ENCODE measurements around the gene CFC1.
"Not testable (repeated sequence)": the region's sequence is repeated elsewhere in the genome, so short reads cannot be mapped to it uniquely, and the experiment has no call there.

CFC1 gene

GRCh38 chr2:130599393-130599792, at the start of gene CFC1:
Gene CFC1, minus strand, starts transcription at chr2:130599575. Its CDS starts 288 bp downstream, at chr2:130599287.
- not testable (repeated sequence) for DNase-seq

GRCh38 chr2:130641688-130642087, 42.3 kb upstream of the CFC1 start:
- DNase-seq: not testable (repeated sequence)

DNA sequence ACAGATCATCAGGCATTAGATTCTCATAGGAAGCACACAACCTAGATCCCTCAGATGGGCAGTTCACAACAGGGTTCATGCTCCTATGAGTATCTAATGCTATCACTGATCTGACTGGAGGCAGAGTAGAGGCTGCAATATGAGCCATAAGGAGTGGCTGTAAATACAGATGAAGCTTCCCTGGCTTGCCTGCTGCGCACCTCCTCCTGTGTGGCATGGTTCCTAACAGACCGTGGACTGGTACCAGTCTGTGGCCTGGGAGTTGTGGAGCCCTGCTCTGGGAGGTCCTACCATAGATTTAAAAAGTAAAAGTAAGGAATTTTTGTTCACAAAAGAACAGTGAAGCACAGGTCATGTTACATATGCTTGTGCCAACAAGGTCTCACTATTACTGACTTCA, 39.6 kb upstream of the CFC1 start:
- not testable (repeated sequence) for DNase-seq

DNA sequence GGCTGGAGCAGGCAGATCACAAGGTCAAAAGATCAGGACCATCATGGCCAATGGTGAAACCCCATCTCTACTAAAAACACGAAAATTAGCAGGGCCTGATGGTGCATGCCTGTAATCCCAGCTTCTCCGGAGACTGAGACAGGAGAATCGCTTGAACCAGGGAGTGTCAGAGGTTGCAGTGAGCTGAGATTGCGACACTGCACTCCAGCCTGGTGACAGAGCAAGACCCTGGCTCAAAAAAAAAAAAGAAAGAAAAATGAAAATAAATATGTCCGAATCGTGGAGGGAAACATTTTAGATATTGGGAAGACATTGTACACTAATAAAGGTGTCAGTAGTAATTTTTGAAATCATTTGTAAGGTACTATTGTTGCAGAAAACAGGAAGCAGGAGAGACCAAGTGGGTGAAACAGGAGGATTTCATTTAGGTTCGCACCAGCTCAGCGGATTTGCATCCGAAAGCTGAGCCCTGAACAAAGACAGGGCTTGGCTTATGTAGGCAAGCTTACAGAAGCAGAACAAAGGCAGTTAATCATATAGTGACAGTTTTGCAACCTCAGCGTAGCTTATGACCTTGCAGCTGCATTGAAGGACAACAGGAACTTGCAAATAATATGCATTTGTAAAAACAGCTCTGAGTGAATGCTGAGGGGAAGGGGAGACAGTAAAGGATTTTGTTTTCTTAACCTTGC, 29.6 kb upstream of the CFC1 start:
- DNase-seq: not testable (repeated sequence)

DNA sequence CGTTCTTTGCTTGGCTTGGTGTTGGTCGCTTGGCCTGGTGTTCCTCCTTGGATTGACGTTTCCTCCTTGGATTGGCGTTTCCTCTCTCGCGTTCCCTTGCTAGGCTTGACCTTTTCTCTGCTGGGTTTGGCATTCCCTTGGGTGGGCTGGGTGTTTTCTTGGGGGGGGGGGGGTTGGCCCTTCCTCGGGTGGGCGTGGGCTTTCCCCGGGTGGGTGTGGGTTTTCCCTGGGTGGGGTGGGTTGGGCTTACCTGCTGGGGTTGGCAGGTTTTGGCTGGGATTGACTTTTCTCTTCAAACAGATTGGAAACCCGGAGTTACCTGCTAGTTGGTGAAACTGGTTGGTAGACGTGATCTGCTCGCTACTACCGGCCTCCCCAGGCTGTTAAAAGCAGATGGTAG, 11.8 kb upstream of the CFC1 start, which contains the start of gene POTEJ:
Gene POTEJ, plus strand, starts transcription at position 301 of the 400 bp plus-strand sequence. Its CDS starts 93 bp downstream, at position 394.
- not testable (repeated sequence) for DNase-seq

DNA sequence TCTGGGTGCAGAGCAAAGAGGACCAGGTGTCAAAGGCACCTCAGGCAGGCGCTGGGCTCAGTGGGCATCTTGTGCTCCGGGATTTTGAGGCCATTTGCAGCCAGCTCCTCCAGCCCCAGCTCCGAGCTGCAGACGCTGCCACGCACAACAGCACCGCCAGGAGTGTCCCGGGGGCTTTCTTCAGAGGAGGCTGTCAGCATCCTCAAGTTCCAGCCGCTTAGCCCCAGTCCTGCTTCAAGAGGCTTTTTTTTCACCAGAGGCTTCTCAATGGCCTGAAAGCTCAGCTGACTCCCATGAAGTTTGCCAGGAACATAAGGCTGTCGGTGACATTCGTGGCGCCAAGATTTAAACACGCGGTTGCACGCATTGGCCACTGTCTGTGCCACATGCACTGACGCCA, 11.1 kb upstream of the CFC1 start:
- DNase-seq: not testable (repeated sequence)

- not testable (repeated sequence) for DNase-seq
These were observed 9.9 kb upstream of the CFC1 start for GRCh38 chr2:130609002-130609920.

- DNase-seq: not testable (repeated sequence)
These were observed 9.1 kb upstream of the CFC1 start for GRCh38 chr2:130608276-130609001.

GRCh38 chr2:130601648-130602302, 2.4 kb upstream of the CFC1 start:
- not testable (repeated sequence) for DNase-seq

- DNase-seq: not testable (repeated sequence)
These were observed 551 bp upstream of the CFC1 start for GRCh38 chr2:130599926-130600325.

DNA sequence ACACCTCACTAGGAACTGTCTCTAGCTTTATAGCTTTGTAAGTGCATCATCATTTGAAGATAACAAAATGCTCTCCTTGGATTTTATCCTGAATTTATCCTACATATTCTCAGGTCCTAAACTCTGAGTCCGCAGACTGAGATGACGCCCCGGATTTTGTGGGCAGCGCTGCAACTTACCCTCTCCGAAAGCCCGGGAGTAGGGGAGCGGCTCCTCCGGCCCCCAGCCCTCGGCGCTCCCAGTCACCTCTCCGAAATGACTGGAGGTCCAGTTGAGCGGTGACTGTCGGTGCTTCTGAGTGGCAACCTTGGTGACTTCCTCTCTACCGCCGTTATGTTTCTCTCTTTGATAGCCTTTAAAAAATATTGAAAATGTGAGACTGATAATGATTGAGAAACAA, 912 bp downstream of the CFC1 start:
- DNase-seq: not testable (repeated sequence)

DNA sequence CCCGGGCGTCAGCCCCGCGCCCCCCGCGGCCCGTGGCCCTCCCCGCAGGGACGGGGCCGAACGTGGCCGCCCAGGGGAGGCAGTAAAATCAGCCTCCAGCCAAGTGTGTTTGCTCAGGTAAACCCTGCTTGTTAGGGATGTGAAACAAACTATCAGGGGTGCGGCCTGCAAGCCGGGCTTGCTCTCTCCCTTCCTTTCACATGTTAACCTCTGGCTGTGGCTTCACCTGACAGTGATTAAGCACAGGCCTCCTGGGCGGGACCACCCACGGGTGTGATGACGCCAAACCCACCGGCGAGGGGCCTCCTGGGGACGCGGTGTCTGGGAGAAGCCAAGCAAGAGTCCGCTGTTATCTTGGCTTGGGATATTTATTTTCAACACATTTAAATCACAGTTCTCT, 1.4 kb downstream of the CFC1 start:
- DNase-seq: not testable (repeated sequence)

DNA sequence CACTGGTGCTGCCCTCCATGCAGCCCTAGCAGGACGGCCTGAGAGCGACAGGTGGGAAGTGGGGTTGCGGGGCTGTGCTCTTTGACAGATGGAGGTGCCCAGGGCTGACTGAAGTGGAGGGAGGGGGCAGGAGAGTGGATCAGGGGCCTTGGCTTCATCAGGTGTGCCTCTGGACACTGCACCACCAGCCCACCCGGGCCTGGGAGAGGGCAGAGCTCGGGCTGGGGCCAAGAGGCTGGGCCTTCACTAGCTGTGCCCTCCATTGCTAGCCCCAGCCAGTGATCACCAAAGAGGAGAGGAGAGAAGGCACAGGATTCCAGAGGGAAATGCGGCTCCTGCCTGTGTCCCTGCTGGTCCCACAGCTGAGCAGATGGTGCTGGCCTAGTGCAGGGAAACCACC, 2.6 kb downstream of the CFC1 start:
- DNase-seq: not testable (repeated sequence)

- DNase-seq: not testable (repeated sequence)
These were observed 5.4 kb downstream of the CFC1 start for GRCh38 chr2:130594011-130594410.

DNA sequence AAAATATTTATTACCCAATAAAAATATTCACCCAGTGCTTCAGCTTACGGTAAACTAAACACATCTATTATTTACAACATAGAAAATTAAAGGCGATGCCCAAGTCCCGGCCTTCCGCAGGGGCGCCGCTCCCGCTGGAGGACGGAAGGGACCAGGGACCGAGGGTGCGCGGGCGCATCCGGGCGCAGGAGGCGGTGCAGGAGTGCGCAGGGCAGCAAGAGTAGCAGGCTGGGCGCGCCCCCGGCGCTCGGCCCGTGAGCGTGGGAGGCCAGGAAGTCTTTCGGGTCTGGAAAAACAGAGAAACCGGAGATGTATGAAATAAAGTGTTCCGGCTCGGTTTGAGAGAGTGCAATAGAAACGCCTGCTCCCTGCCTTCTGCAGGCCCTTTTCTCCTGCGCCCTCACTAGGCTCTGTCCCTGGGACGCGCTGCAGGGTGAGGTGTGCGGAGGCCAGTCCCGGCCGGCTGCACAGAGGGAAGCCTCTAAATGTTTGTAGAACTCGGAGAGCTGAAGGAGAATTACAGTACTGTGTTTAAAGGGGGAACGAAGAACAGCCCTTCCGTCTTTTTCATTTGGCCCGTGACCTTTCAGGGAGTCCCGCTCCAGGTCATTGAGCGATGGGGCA, 6.5 kb downstream of the CFC1 start:
- not testable (repeated sequence) for DNase-seq

DNA sequence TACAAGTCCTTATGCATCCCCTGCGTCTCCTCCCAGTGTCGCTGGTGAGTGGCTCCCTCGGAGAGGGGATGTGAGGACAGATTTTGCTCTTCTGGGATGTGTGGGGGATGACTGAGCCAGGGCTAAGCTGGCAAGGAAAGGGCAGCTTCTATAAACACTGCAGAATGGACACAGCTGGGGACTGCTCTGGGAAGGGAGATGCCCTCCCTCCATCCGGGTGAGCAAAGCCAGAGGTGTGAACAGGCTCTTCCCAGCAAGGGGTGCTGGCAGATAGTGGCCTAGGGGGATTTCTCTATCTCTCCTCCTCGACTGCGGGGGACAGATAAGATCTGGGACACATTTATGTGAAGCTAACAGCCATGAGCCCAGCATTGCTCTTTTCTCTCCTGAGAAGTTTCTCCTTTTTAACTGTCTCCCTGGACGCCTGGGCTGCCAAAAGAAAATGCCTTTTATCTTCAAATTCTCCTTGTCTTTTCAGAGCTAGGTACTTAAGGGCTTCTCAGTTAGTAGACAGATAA, 8.5 kb downstream of the CFC1 start:
- not testable (repeated sequence) for DNase-seq

DNA sequence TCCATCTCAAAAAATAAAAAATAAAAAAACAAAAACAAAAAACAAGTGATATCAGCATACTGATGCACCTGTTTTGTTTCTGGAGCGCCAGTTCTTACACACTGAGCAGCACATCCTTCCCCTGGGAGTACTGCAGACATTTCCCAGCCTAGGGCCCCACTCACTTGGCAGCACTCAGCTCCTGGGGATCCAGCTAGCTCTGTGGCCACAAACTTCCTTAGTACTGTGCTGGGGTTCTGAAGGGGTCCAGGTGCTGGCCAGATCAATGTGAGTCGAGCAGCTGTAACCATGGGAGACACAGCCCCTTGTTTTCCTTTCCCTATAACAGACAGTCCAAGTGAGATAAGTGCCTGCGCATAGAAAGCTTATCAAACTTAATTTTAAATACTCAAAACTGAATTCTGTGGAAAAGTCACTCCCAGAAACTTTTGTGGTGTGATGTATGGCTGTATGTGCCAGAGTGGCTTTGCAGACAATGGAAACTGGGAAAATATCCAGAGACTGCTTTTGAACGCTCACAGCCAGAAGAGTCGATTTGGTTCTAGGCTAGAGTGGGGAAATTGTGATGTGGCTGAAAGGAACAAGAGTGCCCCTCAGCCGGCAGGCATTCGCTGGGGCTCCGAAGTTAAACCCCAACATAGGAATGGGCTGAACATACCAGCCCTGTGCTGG, 9.1 kb downstream of the CFC1 start:
- not testable (repeated sequence) for DNase-seq

GRCh38 chr2:130588688-130589458, 10.5 kb downstream of the CFC1 start:
- peak; percentile 8 for DNase-seq

DNA sequence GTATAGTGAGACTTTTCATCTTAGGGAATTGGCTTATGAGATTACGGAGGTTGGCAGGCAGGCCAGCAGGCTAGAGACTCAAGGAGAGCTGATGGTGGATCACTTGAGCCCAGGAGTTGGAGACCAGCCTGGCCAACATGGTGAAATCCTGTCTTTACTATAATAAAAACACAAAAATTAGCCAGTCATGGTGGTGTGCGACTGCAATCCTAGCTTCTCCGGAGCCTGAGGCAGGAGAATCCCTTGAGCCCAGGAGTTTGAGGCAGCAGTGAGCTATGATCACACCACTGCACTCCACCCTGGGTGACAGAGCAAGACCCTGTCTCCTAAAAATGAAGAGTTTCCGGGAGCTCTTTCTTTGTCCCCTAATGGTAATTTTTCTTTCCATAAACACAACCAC, 14.6 kb downstream of the CFC1 start:
- not testable (repeated sequence) for DNase-seq

DNA sequence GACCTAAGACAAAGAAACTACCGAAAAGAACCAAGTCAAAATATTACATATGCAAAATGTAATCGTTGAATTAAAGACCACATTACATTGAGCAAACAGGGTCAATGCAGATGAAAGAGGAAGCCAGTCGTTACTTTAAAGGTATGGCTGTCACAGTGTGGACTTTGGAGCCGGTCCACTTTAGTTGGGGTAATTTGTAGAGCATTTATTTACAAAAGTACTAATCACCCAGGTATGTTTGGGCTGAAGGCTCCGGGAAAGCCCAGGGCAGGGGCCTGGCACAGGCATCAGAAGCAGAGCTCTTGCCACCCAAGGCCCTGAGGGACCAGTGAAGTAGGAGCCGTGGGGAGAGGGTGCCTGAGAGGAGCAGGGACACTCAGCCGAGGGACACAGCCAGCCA, 15.8 kb downstream of the CFC1 start:
- not testable (repeated sequence) for DNase-seq
